CD1c-positive myeloid dendritic cell (primary cell): ENCODE results near the gene BBOF1.
A peak's percentile ranks its signal among the peaks of the same experiment; 100 is the strongest.

Experiments used
- DNase-seq: peaks from one replicate; pipeline ENCODE4 v3.0.0-alpha.2; 2016; ENCODE audit errors: extremely low spot score

The BBOF1 gene

DNA sequence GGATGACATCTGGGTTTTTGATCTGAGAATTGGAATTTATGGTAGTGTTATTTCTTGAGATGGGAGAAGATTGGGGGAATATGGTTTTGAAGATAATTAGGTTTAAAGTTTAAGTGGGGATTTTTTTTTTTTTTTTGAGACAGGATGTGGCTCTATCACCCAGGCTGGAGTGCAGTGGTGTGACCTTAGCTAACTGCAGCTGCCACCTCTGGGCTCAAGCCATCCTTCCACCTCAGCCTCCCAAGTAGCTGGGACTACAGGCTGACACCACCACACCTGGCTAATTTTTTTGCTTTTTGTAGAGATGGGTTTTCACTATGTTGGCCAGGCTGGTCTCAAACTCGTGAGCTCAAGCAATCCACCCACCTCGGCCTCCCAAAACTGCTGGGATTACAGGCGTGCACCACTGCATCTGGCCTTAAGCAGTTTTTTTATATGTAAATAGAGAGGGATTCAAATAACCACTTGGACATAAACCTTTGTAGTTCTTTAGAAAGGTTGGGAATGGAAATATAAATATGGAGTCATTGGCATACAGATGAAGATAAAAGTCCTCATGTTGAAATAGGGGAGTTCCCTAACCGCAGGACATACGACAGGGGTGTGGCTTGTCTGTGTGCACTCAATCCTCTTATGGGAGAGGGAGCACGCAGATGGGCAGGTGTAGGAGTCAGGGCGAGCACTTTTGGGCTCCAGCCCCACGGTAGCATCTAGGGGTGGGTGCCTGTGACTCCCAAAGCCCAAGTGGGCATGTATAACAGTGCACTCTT, 70.3 kb downstream of the BBOF1 start:
- no peak for DNase-seq

- DNase-seq: no peak
Measured at GRCh38 chr14:74105381-74105780, 86.2 kb downstream of the BBOF1 start.

GRCh38 chr14:74109369-74109768, 90.2 kb downstream of the BBOF1 start:
- no peak for DNase-seq

DNA sequence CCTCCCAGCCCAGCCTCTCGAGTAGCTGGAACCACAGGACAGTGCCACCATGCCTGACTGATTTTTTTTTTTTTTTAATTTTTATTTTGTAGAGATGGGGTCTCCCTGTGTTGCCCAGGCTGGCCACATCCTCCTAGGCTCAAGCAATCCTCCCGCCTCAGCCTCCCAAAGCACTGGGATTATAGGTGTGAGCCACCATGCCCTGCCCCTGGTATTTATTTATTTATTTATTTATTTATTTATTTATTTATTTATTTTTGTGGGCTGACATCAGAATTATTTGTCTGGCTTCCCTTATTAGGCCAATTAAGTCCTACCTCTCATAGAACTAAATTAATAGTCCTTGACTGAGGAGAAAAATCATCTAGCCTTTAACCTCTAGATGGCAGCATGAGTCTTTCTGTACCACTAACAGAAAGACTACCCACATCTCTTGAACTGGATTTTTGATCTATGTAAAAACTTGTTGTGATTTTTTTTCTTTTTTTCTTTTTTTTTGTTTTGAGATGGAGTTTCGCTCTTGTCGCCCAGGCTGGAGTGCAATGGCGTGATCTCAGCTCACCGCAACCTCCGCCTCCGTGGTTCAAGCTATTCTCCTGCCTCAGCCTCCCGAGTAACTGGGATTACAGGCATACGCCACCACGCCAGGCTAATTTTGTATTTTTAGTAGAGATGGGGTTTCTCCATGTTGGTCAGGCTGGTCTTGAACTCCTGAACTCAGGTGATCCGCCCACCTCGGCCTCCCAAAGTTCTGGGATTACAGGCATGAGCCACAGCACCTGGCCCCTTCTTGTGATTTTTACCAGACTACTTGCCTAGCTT, 92.5 kb downstream of the BBOF1 start:
- DNase-seq: peak; percentile 70
